Stimulated activated CD4-positive, alpha-beta T cell treated with anti-CD3 and anti-CD28 coated beads, Interleukin-2, amount 100 ng/mL, for 24 hours (primary cell): Measurements from ENCODE around the gene ZMYM3.

Source experiments
- DNase-seq, 2 donors: peaks; one replicate each; pipeline ENCODE4 v3.0.0-alpha.2; 2020

ZMYM3 gene

GRCh38 chrX:71210816-71211215 lies 43.1 kb downstream of the ZMYM3 start:
- DNase-seq, result no peak

- DNase-seq, result no peak
These were observed 54.5 kb downstream of the ZMYM3 start for GRCh38 chrX:71199252-71200008.

- DNase-seq, result no peak
These were observed 55.9 kb downstream of the ZMYM3 start for GRCh38 chrX:71198066-71198465.

GRCh38 chrX:71195964-71196649 lies 57.8 kb downstream of the ZMYM3 start:
- DNase-seq, result peak in 1 of 2 donors; percentile 19

GRCh38 chrX:71191248-71191647 lies 62.7 kb downstream of the ZMYM3 start:
- no peak for DNase-seq
